Measurements from ENCODE around the gene UQCR11. TPM values are rescaled to one million over a fixed set of nuclear protein-coding genes. Genes with fewer than 3 reads are reported as not detected.

Gene UQCR11
- total and polyA plus RNA-seq, 3 donors from 2014 or later: 45.8 to 105 (median 60.8) TPM

GRCh38 chr19:1560286-1560882 is 44.9 kb downstream of the UQCR11 start:
- H3K4me1 ChIP-seq: no peaks in the 10 kb centered on the region
- H3K36me3 ChIP-seq (ENCODE audit: low read depth, missing control alignments): no peaks in the 10 kb centered on the region
- DNase-seq: no peak
- intact Hi-C loops (cut with DNase I; ENCODE audit: low total_unique reads): no loop called here
- WGBS, 2 donors: 51 to 57% methylated on average over 13 to 25 of the region's 25 CpGs
- H3K9me3 ChIP-seq: no peaks in the 10 kb centered on the region
- H3K4me3 ChIP-seq: no peak overlapping the region
- TF ChIP-seq, protein P1, sequence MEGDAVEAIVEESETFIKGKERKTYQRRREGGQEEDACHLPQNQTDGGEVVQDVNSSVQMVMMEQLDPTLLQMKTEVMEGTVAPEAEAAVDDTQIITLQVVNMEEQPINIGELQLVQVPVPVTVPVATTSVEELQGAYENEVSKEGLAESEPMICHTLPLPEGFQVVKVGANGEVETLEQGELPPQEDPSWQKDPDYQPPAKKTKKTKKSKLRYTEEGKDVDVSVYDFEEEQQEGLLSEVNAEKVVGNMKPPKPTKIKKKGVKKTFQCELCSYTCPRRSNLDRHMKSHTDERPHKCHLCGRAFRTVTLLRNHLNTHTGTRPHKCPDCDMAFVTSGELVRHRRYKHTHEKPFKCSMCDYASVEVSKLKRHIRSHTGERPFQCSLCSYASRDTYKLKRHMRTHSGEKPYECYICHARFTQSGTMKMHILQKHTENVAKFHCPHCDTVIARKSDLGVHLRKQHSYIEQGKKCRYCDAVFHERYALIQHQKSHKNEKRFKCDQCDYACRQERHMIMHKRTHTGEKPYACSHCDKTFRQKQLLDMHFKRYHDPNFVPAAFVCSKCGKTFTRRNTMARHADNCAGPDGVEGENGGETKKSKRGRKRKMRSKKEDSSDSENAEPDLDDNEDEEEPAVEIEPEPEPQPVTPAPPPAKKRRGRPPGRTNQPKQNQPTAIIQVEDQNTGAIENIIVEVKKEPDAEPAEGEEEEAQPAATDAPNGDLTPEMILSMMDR (IDR thresholded peaks at IDR 0.05): no peak
- TF ChIP-seq POLR2A (IDR thresholded peaks at IDR 0.05): no peak
- no peaks in the 10 kb centered on the region for H3K27me3 ChIP-seq
- H3K27ac ChIP-seq: no peak overlapping the region

DNA sequence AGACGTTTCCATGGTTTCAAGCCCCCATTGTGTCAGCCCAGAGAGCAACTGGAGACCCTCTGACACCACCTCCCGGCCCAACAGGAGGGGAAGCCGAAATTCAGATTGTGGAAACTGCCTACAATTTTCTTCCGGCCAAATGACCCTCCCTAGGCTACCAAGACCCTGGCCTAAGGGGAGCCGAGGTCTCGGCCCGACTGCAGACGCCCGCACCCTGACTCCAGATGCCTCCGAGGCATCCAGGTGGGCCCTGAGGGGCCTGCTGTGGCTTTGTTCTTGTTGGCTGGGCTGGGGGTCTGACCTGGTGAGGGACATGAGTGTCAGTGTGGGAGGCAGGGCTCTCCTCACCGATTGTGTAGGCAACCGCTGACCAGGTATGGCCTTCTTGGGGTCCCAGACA is 46.7 kb downstream of the UQCR11 start:
- H3K9me3 ChIP-seq: no peaks in the 10 kb centered on the region
- intact Hi-C loops (cut with DNase I; ENCODE audit: low total_unique reads): no loop called here
- H3K4me1 ChIP-seq: no peaks in the 10 kb centered on the region
- no peak for TF ChIP-seq POLR2A (IDR thresholded peaks at IDR 0.05)
- H3K27ac ChIP-seq: no peak overlapping the region
- DNase-seq: no peak
- no peaks in the 10 kb centered on the region for H3K27me3 ChIP-seq
- no peaks in the 10 kb centered on the region for H3K36me3 ChIP-seq (ENCODE audit: low read depth, missing control alignments)
- no peak overlapping the region for H3K4me3 ChIP-seq
- WGBS, 2 donors: 79 to 83% methylated on average over 12 of the region's 12 CpGs

GRCh38 chr19:1556390-1557070 is 48.7 kb downstream of the UQCR11 start:
- Histone ChIP-seq H3K27me3 (no peaks in the 10 kb centered on the region), H3K27ac (no peak overlapping the region), H3K4me3 (peak overlapping the region in 1 of 2 donors; percentile 12), H3K4me1 (no peaks in the 10 kb centered on the region), H3K36me3 (ENCODE audit: low read depth, missing control alignments) (no peaks in the 10 kb centered on the region), H3K9me3 (no peaks in the 10 kb centered on the region)
- WGBS, 2 donors: 55 to 85% methylated on average over 41 to 66 of the region's 66 CpGs
- TF ChIP-seq, protein P1 (IDR thresholded peaks at IDR 0.05): no peak
- TF ChIP-seq POLR2A (IDR thresholded peaks at IDR 0.05): no peak
- intact Hi-C loops (cut with DNase I; ENCODE audit: low total_unique reads): no loop called here
- DNase-seq: no peak

- WGBS, 2 donors: 63 to 88% methylated on average over 34 to 116 of the region's 121 CpGs
- Histone ChIP-seq H3K4me3 (peak overlapping the region; percentile 12 to 31), H3K27me3 (no peaks in the 10 kb centered on the region), H3K27ac (no peak overlapping the region), H3K9me3 (no peaks in the 10 kb centered on the region), H3K36me3 (ENCODE audit: low read depth, missing control alignments) (no peaks in the 10 kb centered on the region), H3K4me1 (no peaks in the 10 kb centered on the region)
- no peak for TF ChIP-seq POLR2A (IDR thresholded peaks at IDR 0.05)
- TF ChIP-seq, protein P1 (IDR thresholded peaks at IDR 0.05): no peak
- DNase-seq: no peak
- intact Hi-C loops (cut with DNase I; ENCODE audit: low total_unique reads): no loop called here
Measured at GRCh38 chr19:1555487-1556389, 49.5 kb downstream of the UQCR11 start.

GRCh38 chr19:1554968-1555367 is 50.3 kb downstream of the UQCR11 start:
- no peaks in the 10 kb centered on the region for H3K36me3 ChIP-seq (ENCODE audit: low read depth, missing control alignments)
- H3K27ac ChIP-seq: no peak overlapping the region
- H3K9me3 ChIP-seq: no peaks in the 10 kb centered on the region
- peak overlapping the region; percentile 12 to 31 for H3K4me3 ChIP-seq
- DNase-seq: no peak
- H3K27me3 ChIP-seq: no peaks in the 10 kb centered on the region
- WGBS, 2 donors: 52 to 78% methylated on average over 24 of the region's 24 CpGs
- no peak for TF ChIP-seq POLR2A (IDR thresholded peaks at IDR 0.05)
- TF ChIP-seq, protein P1 (IDR thresholded peaks at IDR 0.05): no peak
- H3K4me1 ChIP-seq: no peaks in the 10 kb centered on the region
- intact Hi-C loops (cut with DNase I; ENCODE audit: low total_unique reads): no loop called here

Data from testis (tissue), 3 donors.